GM12878 (cell line): ENCODE data around the gene SFTPB. TPM values are rescaled to one million over a fixed set of nuclear protein-coding genes. Genes with fewer than 3 reads are reported as not detected.

ENCODE experiments used
- ATAC-seq: fragments of 200-7000 bp; cut with Tn5 transposase; 3 replicates; pipeline ENCODE4 v1.9.1; 2020; ENCODE audit warnings: mild to moderate bottlenecking, moderate library complexity
- BruUV-seq: library from RNA; stranded (reverse); fragments of 400-500 nt; replicated peaks from 2 replicates; lab custom pipeline; 2021; lab: Mats Ljungman, UMichigan
- CTCF ChIA-PET: fragments of 300-600 bp; sonication (Branson Sonifier 250); formaldehyde crosslinking; extraction: SDS; loops from one replicate; lab custom pipeline; 2021; ENCODE audit warnings: inconsistent platforms; lab: Yijun Ruan, JAX
- POLR2A ChIA-PET: fragments of 350-600 bp; formaldehyde crosslinking; extraction: SDS; loops from one replicate; lab custom pipeline; 2021; ENCODE audit warnings: inconsistent platforms; lab: Charles Lee
- RAD21 ChIA-PET: fragments of 300-600 bp; sonication (Branson Sonifier 250); formaldehyde crosslinking; loops from one replicate; lab custom pipeline; 2023; ENCODE audit warnings: antibody characterized with exemption; ENCODE audit not compliant: unreplicated experiment; lab: Charles Lee
- SMC1A ChIA-PET: fragments of 300-600 bp; sonication (Branson Sonifier 250); formaldehyde crosslinking; loops from one replicate; lab custom pipeline; 2023; ENCODE audit not compliant: unreplicated experiment, uncharacterized antibody; lab: Charles Lee
- DNase-seq: peaks from one replicate; pipeline ENCODE4 v3.0.0-alpha.2; 2011; ENCODE audit warnings: low read depth, low spot score
- FAIRE-seq: peaks from 3 replicates; lab custom pipeline; 2011; peaks lifted over from hg19 to GRCh38; lab: Jason Lieb, UNC
- H2AFZ ChIP-seq: 2 replicates; pipeline ENCODE4 v1.6.0; 2011; ENCODE audit warnings: low read depth, low read length, control low read depth; ENCODE audit not compliant: control insufficient read depth
- H3K27ac ChIP-seq: 2 replicates; pipeline ENCODE4 v1.5.1; 2011; ENCODE audit warnings: control low read depth; ENCODE audit not compliant: control insufficient read depth, insufficient read depth
- H3K27me3 ChIP-seq, 2 experiments: replicated peaks in 1 of 2; 2 replicates each; pipeline versions ENCODE4 v1.6.0 to v1.6.1; 2011; ENCODE audit warnings: low read length in 1 of 2; ENCODE audit not compliant: control insufficient read depth in 2 of 2, insufficient read depth in 2 of 2
- H3K36me3 ChIP-seq, 2 experiments: 2 replicates each; pipeline ENCODE4 v1.5.1; 2011; ENCODE audit warnings: low read length in 1 of 2; ENCODE audit not compliant: control insufficient read depth in 2 of 2, insufficient read depth in 2 of 2
- H3K4me1 ChIP-seq: 2 replicates; pipeline ENCODE4 v1.6.1; 2011; ENCODE audit warnings: mild to moderate bottlenecking, low read length, moderate library complexity, mixed read lengths; ENCODE audit not compliant: control insufficient read depth, insufficient read depth
- H3K4me2 ChIP-seq: 2 replicates; pipeline ENCODE4 v1.6.0; 2011; ENCODE audit warnings: control low read depth; ENCODE audit not compliant: control insufficient read depth, insufficient read depth
- H3K4me3 ChIP-seq: fragments of 200-600 bp; sonication (generic); 2 replicates; pipeline ENCODE4 v1.5.1; 2016
- H3K79me2 ChIP-seq: 2 replicates; pipeline ENCODE4 v1.6.0; 2011; ENCODE audit warnings: low read length; ENCODE audit not compliant: control insufficient read depth, insufficient read depth
- H3K9ac ChIP-seq: 2 replicates; pipeline ENCODE4 v1.8.0; 2011; ENCODE audit warnings: low read length, control low read depth, mixed read lengths; ENCODE audit not compliant: control insufficient read depth, insufficient read depth
- H3K9me3 ChIP-seq: replicated peaks from 3 replicates; pipeline ENCODE4 v1.5.1; 2011; ENCODE audit warnings: mild to moderate bottlenecking, low read length; ENCODE audit not compliant: control insufficient read depth, insufficient read depth
- H4K20me1 ChIP-seq: 2 replicates; pipeline ENCODE4 v1.6.0; 2011; ENCODE audit not compliant: control insufficient read depth, insufficient read depth
- CTCF ChIP-seq, 3 experiments: IDR thresholded peaks in 2 of 3; conservative IDR thresholded peaks in 1 of 3; 2 replicates each; pipeline ENCODE4 v1.5.1; 2011; ENCODE audit warnings: low read depth in 3 of 3, low read length in 3 of 3, mild to moderate bottlenecking in 3 of 3, control low read depth in 2 of 3, moderate library complexity in 2 of 3, inconsistent platforms in 1 of 3, mixed read lengths in 1 of 3; ENCODE audit not compliant: control insufficient read depth in 2 of 3, insufficient read depth in 1 of 3; ENCODE audit errors: extremely low read depth in 1 of 3
- NFXL1 ChIP-seq: fragments of 450-650 bp; IDR thresholded peaks from 2 replicates; pipeline ENCODE4 v1.6.1; 2017; ENCODE audit warnings: antibody characterized with exemption, mild to moderate bottlenecking, borderline replicate concordance
- NR2C2 ChIP-seq: IDR thresholded peaks from 2 replicates; pipeline ENCODE4 v1.6.1; 2011; ENCODE audit warnings: borderline replicate concordance, low read depth; ENCODE audit not compliant: control insufficient read depth, insufficient read length
- RUNX3 ChIP-seq: IDR thresholded peaks from 2 replicates; pipeline ENCODE4 v1.6.1; 2012; ENCODE audit warnings: low read length, inconsistent platforms
- YY1 ChIP-seq: IDR thresholded peaks from 2 replicates; pipeline ENCODE4 v1.6.1; 2011; ENCODE audit warnings: low read depth, mild to moderate bottlenecking, low read length
- ZBTB40 ChIP-seq: fragments of 450-650 bp; IDR thresholded peaks from 2 replicates; pipeline ENCODE4 v1.6.1; 2016; ENCODE audit warnings: mild to moderate bottlenecking, moderate library complexity, borderline replicate concordance
- ZNF217 ChIP-seq: fragments of 450-650 bp; IDR thresholded peaks from 2 replicates; pipeline ENCODE4 v1.6.1; 2017; ENCODE audit warnings: antibody characterized with exemption, mild to moderate bottlenecking
- WGBS: methylation state at CpG from one replicate; pipeline ENCODE4 v1.1.6; 2016; ENCODE audit warnings: low lambda C conversion rate; ENCODE audit not compliant: insufficient replicate concordance, insufficient coverage; ENCODE audit errors: missing lambda C conversion rate; 5-methylcytosine and 5-hydroxymethylcytosine counted together
- in situ Hi-C: fragments of 300-500 bp; cut with MboI; formaldehyde crosslinking; loops from 9 replicates; pipeline ENCODE4 v1.14.3; 2018; ENCODE audit warnings: mixed read lengths
- intact Hi-C: fragments of 100-400 bp; cut with micrococcal nuclease; formaldehyde crosslinking; loops from one replicate; pipeline ENCODE4 v1.14.2; 2022; ENCODE audit not compliant: unreplicated experiment
- polyA plus RNA-seq, 11 experiments: library from polyadenylated mRNA; depleted of rRNA in 4 of 11; unstranded in 6 of 11; stranded (reverse) in 5 of 11; fragments of >200 nt; fragmentation: Nextera tagmentation in 4 of 11; fragmentation: Illumina TruSeq in 1 of 11; extraction: Ambion mirVana in 4 of 11; extraction: Trizol in 1 of 11; gene quantifications; 1 replicate in 1 of 11; 2 replicates in 10 of 11; pipeline versions ENCODE4 v1.2.1 to v1.2.3, GENCODE V29; 2011 to 2016; ENCODE audit warnings: inconsistent platforms in 2 of 11, missing spikeins in 2 of 11, low read depth in 1 of 11
- total RNA-seq, 4 experiments: library from RNA; depleted of rRNA in 3 of 4; stranded (reverse); fragments of >200 nt in 3 of 4; fragmentation: Illumina TruSeq in 1 of 4; extraction: Trizol in 1 of 4; gene quantifications; 2 replicates each; pipeline versions ENCODE4 v1.2.1 to v1.2.3, GENCODE V29; 2013 to 2021

SFTPB gene
- total and polyA plus RNA-seq, 10 of the 15 experiments (the other 5 are each of a cell fraction or from before 2014, with no cell fraction given) = 0.02 to 5.3 TPM; not detected in 8

GRCh38 chr2:85681776-85682175 is 13.8 kb upstream of the SFTPB start:
- H3K4me3 ChIP-seq = no peak overlapping the region
- TF ChIP-seq ZNF217 = no peak
- no peak for TF ChIP-seq YY1
- no peak for TF ChIP-seq ZBTB40
- no peak for TF ChIP-seq CTCF (IDR thresholded peaks at IDR 0.05 in 2 of 3, conservative IDR thresholded peaks at IDR 0.05 in 1 of 3; ENCODE audit: control insufficient read depth in 2 of 3, extremely low read depth in 1 of 3, insufficient read depth in 1 of 3, low read depth in 3 of 3, low read length in 3 of 3)
- TF ChIP-seq NR2C2 = no peak
- no peak for TF ChIP-seq NFXL1
- no peak for TF ChIP-seq RUNX3
- no TSS peak for BruUV-seq
- no peaks in the 10 kb centered on the region for H3K36me3 ChIP-seq
- H3K27ac ChIP-seq = no peak overlapping the region
- no peak overlapping the region for H2AFZ ChIP-seq
- ATAC-seq (no peak), DNase-seq (no peak), FAIRE-seq (no peak)
- no peaks in the 10 kb centered on the region for H3K9me3 ChIP-seq
- WGBS = 0% methylated on average over 1 of the region's 1 CpG
- ChIA-PET SMC1A (interaction anchor here (1.6 to 5.1 kb wide), 2 partner anchors 25 to 67 kb away, joined by 4 to 75 read pairs; no protein-coding TSS in a partner anchor), POLR2A (interaction anchor here (0.7 kb wide), 1 partner anchor 55 kb away, joined by 3 read pairs; no protein-coding TSS in a partner anchor), RAD21 (interaction anchor here (1.6 to 8.3 kb wide), 3 partner anchors 25 to 132 kb away, joined by 8 to 94 read pairs (median 8); no protein-coding TSS in a partner anchor), CTCF (interaction anchor here (2.7 to 9.3 kb wide), 3 partner anchors 25 to 44 kb away, joined by 12 to 194 read pairs (median 14); no protein-coding TSS in a partner anchor)
- no peaks in the 10 kb centered on the region for H4K20me1 ChIP-seq
- in situ Hi-C loops = no loop called here
- H3K27me3 ChIP-seq = no peaks in the 10 kb centered on the region
- intact Hi-C loops = no loop called here
- no peaks in the 10 kb centered on the region; the same call in 1 of the 2 replicates for H3K4me1 ChIP-seq
- H3K9ac ChIP-seq = no peak overlapping the region
- no peaks in the 10 kb centered on the region for H3K79me2 ChIP-seq
- no peak overlapping the region for H3K4me2 ChIP-seq
